Neural progenitor cell (in vitro differentiated cells): ENCODE results near the gene TMEM165. TPM values are rescaled to one million over a fixed set of nuclear protein-coding genes. Genes with fewer than 3 reads are reported as not detected.

Experiments used
- DNase-seq: peaks from one replicate; pipeline ENCODE4 v3.0.0-alpha.2; 2016; ENCODE audit warnings: low spot score
- H2AFZ ChIP-seq: fragments of 200-600 bp; sonication (generic); replicated peaks from 2 replicates; pipeline ENCODE4 v1.6.1; 2016; ENCODE audit warnings: antibody characterized with exemption
- H3F3A ChIP-seq: fragments of 200-600 bp; sonication (generic); 2 replicates; pipeline ENCODE4 v1.6.1; 2016; ENCODE audit warnings: antibody characterized with exemption, low read depth
- H3K27ac ChIP-seq: fragments of 200-600 bp; sonication (generic); 2 replicates; pipeline ENCODE4 v1.5.1; 2016; ENCODE audit warnings: mild to moderate bottlenecking
- H3K27me3 ChIP-seq: fragments of 200-600 bp; sonication (generic); 2 replicates; pipeline ENCODE4 v1.6.1; 2016; ENCODE audit warnings: mild to moderate bottlenecking, moderate library complexity
- H3K36me3 ChIP-seq: fragments of 200-600 bp; sonication (generic); 2 replicates; pipeline ENCODE4 v1.5.1; 2016
- H3K4me1 ChIP-seq: fragments of 200-600 bp; sonication (generic); 2 replicates; pipeline ENCODE4 v1.6.1; 2016; ENCODE audit warnings: mixed run types
- H3K4me2 ChIP-seq: fragments of 200-600 bp; sonication (generic); 2 replicates; pipeline ENCODE4 v1.6.1; 2016
- H3K4me3 ChIP-seq: fragments of 200-600 bp; sonication (generic); 2 replicates; pipeline ENCODE4 v1.5.1; 2016
- H3K79me2 ChIP-seq: fragments of 200-600 bp; sonication (generic); 2 replicates; pipeline ENCODE4 v1.6.1; 2016; ENCODE audit warnings: low read depth
- H3K9ac ChIP-seq: fragments of 200-600 bp; sonication (generic); 2 replicates; pipeline ENCODE4 v1.6.1; 2016
- H3K9me3 ChIP-seq: fragments of 200-600 bp; sonication (generic); 2 replicates; pipeline ENCODE4 v1.5.1; 2016; ENCODE audit warnings: low read depth
- H4K20me1 ChIP-seq: fragments of 200-600 bp; sonication (generic); 2 replicates; pipeline ENCODE4 v1.6.1; 2016; ENCODE audit warnings: low read depth
- H3K27ac Mint-ChIP-seq: 3 replicates; pipeline ENCODE4 v1.8.0; 2021; ENCODE audit warnings: mixed read lengths
- H3K27me3 Mint-ChIP-seq: 2 replicates; pipeline ENCODE4 v1.8.0; 2022; ENCODE audit warnings: low read depth, mild to moderate bottlenecking, inconsistent platforms, moderate library complexity, mixed read lengths; ENCODE audit not compliant: insufficient read depth
- H3K36me3 Mint-ChIP-seq: 3 replicates; pipeline ENCODE4 v1.8.0; 2021; ENCODE audit warnings: mixed read lengths
- H3K4me1 Mint-ChIP-seq: 3 replicates; pipeline ENCODE4 v1.8.0; 2021; ENCODE audit warnings: mixed read lengths
- H3K4me3 Mint-ChIP-seq: 3 replicates; pipeline ENCODE4 v1.8.0; 2021; ENCODE audit warnings: mild to moderate bottlenecking, moderate library complexity, mixed read lengths
- H3K9me3 Mint-ChIP-seq: 3 replicates; pipeline ENCODE4 v1.8.0; 2020; ENCODE audit warnings: mixed read lengths
- EZH2 ChIP-seq: fragments of 200-600 bp; sonication (generic); IDR thresholded peaks from 2 replicates; pipeline ENCODE4 v1.6.1; 2017; ENCODE audit warnings: antibody characterized with exemption, mild to moderate bottlenecking, moderate library complexity
- EZH2phosphoT487 ChIP-seq: fragments of 200-600 bp; sonication (generic); IDR thresholded peaks from 2 replicates; pipeline ENCODE4 v1.6.1; 2017; ENCODE audit warnings: antibody characterized with exemption
- total RNA-seq: library from RNA; depleted of rRNA; stranded (reverse); fragments of >200 nt; gene quantifications from 2 replicates; pipeline ENCODE4 v1.2.3, GENCODE V29; 2015; ENCODE audit warnings: low replicate concordance
- TF ChIP-seq, protein P1 (sequence below): fragments of 200-600 bp; sonication (generic); IDR thresholded peaks from 2 replicates; pipeline ENCODE4 v1.5.1; 2017; ENCODE audit warnings: antibody characterized with exemption, mild to moderate bottlenecking

TMEM165 gene
- total RNA-seq, 1 donor from 2014 or later, result 110 TPM

DNA sequence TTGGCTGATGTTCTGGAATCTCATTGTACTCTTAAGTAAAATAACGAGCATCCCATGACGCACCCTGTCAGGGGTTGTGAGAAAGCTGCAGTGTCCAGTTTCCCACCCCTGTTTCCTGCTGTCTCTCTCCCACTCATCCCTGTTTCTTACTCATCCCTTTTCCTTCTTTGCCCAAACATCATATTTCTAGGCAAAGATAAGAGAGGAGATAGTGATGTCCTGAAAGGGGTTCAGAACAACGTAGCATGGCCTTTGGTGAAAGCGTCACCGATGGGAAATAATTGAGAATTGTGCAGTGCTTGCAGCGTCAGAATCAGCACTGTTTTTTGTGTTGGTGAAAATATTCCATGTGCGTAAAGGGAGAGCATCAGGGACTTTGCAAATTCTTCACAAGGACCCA is 23.5 kb upstream of the TMEM165 start:
- no peaks in the 10 kb centered on the region for H3K36me3 ChIP-seq
- TF ChIP-seq, protein P1, sequence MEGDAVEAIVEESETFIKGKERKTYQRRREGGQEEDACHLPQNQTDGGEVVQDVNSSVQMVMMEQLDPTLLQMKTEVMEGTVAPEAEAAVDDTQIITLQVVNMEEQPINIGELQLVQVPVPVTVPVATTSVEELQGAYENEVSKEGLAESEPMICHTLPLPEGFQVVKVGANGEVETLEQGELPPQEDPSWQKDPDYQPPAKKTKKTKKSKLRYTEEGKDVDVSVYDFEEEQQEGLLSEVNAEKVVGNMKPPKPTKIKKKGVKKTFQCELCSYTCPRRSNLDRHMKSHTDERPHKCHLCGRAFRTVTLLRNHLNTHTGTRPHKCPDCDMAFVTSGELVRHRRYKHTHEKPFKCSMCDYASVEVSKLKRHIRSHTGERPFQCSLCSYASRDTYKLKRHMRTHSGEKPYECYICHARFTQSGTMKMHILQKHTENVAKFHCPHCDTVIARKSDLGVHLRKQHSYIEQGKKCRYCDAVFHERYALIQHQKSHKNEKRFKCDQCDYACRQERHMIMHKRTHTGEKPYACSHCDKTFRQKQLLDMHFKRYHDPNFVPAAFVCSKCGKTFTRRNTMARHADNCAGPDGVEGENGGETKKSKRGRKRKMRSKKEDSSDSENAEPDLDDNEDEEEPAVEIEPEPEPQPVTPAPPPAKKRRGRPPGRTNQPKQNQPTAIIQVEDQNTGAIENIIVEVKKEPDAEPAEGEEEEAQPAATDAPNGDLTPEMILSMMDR, result no peak
- TF ChIP-seq EZH2phosphoT487 (no peak), EZH2 (no peak)
- no peak overlapping the region for H3K27ac ChIP-seq

DNA sequence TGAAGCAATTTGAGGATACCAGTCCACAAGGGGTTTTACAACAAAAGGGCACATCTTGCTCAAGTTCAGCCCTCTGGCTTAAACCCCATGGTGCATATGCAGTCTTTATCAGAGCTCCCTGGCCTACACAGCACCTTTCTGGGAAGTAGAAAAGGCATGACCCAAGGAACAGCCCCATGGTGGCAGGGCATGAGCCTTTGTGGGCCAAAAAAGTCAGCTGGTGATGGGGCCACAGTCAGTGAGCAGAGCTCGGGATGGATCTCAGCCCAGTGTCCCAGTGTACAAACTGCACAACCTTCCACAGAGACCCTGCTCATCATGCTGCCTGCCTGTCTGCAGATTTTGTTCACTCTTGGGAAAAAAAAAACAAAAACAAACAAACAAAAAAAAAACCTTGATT is 22.3 kb upstream of the TMEM165 start:
- Histone ChIP-seq H3K4me3 (no peak overlapping the region), H3K36me3 (no peaks in the 10 kb centered on the region), H4K20me1 (no peaks in the 10 kb centered on the region), H3K4me2 (no peak overlapping the region), H3F3A (peaks cover 4% of the 10 kb centered on the region), H3K9me3 (no peaks in the 10 kb centered on the region), H3K27ac (no peak overlapping the region), H3K27me3 (no peaks in the 10 kb centered on the region), H3K79me2 (no peaks in the 10 kb centered on the region), H2AFZ (no peak overlapping the region), H3K4me1 (peaks cover 8% of the 10 kb centered on the region), H3K9ac (no peak overlapping the region)
- no peaks in the 10 kb centered on the region for H3K4me1 Mint-ChIP-seq
- no peak overlapping the region for H3K27ac Mint-ChIP-seq
- H3K9me3 Mint-ChIP-seq, result no peaks in the 10 kb centered on the region
- DNase-seq, result no peak
- H3K27me3 Mint-ChIP-seq, result peaks cover 4% of the 10 kb centered on the region
- no peak overlapping the region for H3K4me3 Mint-ChIP-seq
- peaks cover 6% of the 10 kb centered on the region for H3K36me3 Mint-ChIP-seq
- TF ChIP-seq EZH2, result no peak
- TF ChIP-seq EZH2phosphoT487, result no peak
- TF ChIP-seq, protein P1, result no peak

More for the DNA sequence above, 23.5 kb upstream of the TMEM165 start:
- Histone ChIP-seq H4K20me1 (no peaks in the 10 kb centered on the region), H2AFZ (no peak overlapping the region), H3K9ac (no peak overlapping the region), H3K4me2 (no peak overlapping the region), H3K9me3 (no peaks in the 10 kb centered on the region), H3K4me1 (peaks cover 11% of the 10 kb centered on the region), H3K79me2 (no peaks in the 10 kb centered on the region), H3F3A (peaks cover 4% of the 10 kb centered on the region), H3K27me3 (no peaks in the 10 kb centered on the region), H3K4me3 (no peak overlapping the region)
- H3K27ac Mint-ChIP-seq, result no peak overlapping the region
- no peaks in the 10 kb centered on the region for H3K9me3 Mint-ChIP-seq
- H3K4me1 Mint-ChIP-seq, result peaks cover 2% of the 10 kb centered on the region
- H3K4me3 Mint-ChIP-seq, result no peak overlapping the region
- peaks cover 4% of the 10 kb centered on the region for H3K27me3 Mint-ChIP-seq
- H3K36me3 Mint-ChIP-seq, result peaks cover 6% of the 10 kb centered on the region
- DNase-seq, result no peak

DNA sequence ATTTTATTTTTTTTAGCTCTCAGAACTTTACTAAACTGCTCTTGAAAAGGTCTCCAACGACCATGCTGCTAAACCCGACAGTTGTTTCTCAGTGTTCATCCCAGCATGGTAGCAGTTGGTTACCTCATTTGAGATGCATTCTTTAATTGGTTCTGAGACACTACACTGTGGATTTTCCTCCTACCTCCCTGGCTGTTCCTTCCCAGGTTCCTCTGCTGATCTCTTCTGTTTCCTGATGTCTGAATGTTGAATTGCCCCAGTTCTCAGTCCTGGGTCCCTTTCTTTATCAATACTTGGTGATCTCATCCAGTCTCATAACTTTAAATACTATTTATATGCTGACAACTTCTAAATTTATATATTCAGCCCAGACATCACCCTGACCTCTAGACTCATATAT is 19.1 kb upstream of the TMEM165 start:
- Mint-ChIP-seq H3K27me3 (no peaks in the 10 kb centered on the region), H3K4me3 (no peak overlapping the region), H3K27ac (no peak overlapping the region), H3K4me1 (no peaks in the 10 kb centered on the region), H3K36me3 (no peaks in the 10 kb centered on the region), H3K9me3 (no peaks in the 10 kb centered on the region)
- Histone ChIP-seq H2AFZ (no peak overlapping the region), H3K36me3 (no peaks in the 10 kb centered on the region), H3K4me1 (peaks cover 8% of the 10 kb centered on the region), H3K27me3 (no peaks in the 10 kb centered on the region), H3K4me2 (no peak overlapping the region), H3K4me3 (no peak overlapping the region), H3K9me3 (no peaks in the 10 kb centered on the region), H4K20me1 (no peaks in the 10 kb centered on the region), H3F3A (peaks cover 4% of the 10 kb centered on the region), H3K79me2 (no peaks in the 10 kb centered on the region), H3K27ac (no peak overlapping the region), H3K9ac (no peak overlapping the region)
- no peak for DNase-seq
- TF ChIP-seq, protein P1, result no peak
- TF ChIP-seq EZH2phosphoT487 (no peak), EZH2 (no peak)
